ENCODE data around the gene MIDN. TPM values are rescaled to one million over a fixed set of nuclear protein-coding genes. Genes with fewer than 3 reads are reported as not detected.

Gene MIDN
- total and polyA plus RNA-seq, 12 donors: 8.6 to 189 (median 59.9) TPM

GRCh38 chr19:1253514-1254080 is 5.2 kb downstream of the MIDN start:
- H3K9me3 ChIP-seq (replicated peaks in 1 of 3): no peaks in the 10 kb centered on the region
- H3K4me3 ChIP-seq: peak overlapping the region in 2 of 4 donors; percentile 38 to 92
- no peak for TF ChIP-seq CTCF (IDR thresholded peaks at IDR 0.05)
- no peak for TF ChIP-seq POLR2A (IDR thresholded peaks at IDR 0.05)
- 6 to 20% (median 14%) methylated on average over 3 to 23 of the region's 23 CpGs for WGBS, 4 donors
- H3K27me3 ChIP-seq: no peaks in the 10 kb centered on the region
- intact Hi-C loops (cut with DNase I): no loop called here
- peaks cover 44% of the 10 kb centered on the region in 2 donors for H3K4me1 ChIP-seq (replicated peaks in 1 of 2)
- H3K27ac ChIP-seq: peak overlapping the region; percentile 97 to 100 (median 99)
- H3K36me3 ChIP-seq (replicated peaks in 1 of 2): peaks cover 0 to 60% of the 10 kb centered on the region in 2 donors
- peak in 1 of 7 donors; percentile 66 for DNase-seq

GRCh38 chr19:1254081-1254527 is 5.7 kb downstream of the MIDN start:
- TF ChIP-seq POLR2A (IDR thresholded peaks at IDR 0.05) (peak in 1 of 2 donors; percentile 85), CTCF (IDR thresholded peaks at IDR 0.05) (no peak)
- Histone ChIP-seq H3K27me3 (no peaks in the 10 kb centered on the region), H3K4me1 (replicated peaks in 1 of 2) (peaks cover 49 to 50% of the 10 kb centered on the region in 2 donors), H3K9me3 (replicated peaks in 1 of 3) (no peaks in the 10 kb centered on the region), H3K27ac (peak overlapping the region; percentile 97 to 100 (median 99)), H3K36me3 (replicated peaks in 1 of 2) (peaks cover 0 to 60% of the 10 kb centered on the region in 2 donors), H3K4me3 (peak overlapping the region in 2 of 4 donors; percentile 38 to 92)
- peak; percentile 74 to 94 (median 86) for DNase-seq
- intact Hi-C loops (cut with DNase I): no loop called here
- 44 to 80% (median 63%) methylated on average over 1 to 37 of the region's 37 CpGs for WGBS, 4 donors

- H3K4me1 ChIP-seq (replicated peaks in 1 of 2): peaks cover 55% of the 10 kb centered on the region in 2 donors
- no peak for TF ChIP-seq CTCF (IDR thresholded peaks at IDR 0.05)
- TF ChIP-seq POLR2A (IDR thresholded peaks at IDR 0.05): peak in 1 of 2 donors; percentile 8
- peaks cover 0 to 60% of the 10 kb centered on the region in 2 donors for H3K36me3 ChIP-seq (replicated peaks in 1 of 2)
- peak overlapping the region; percentile 97 to 100 (median 99) for H3K27ac ChIP-seq
- DNase-seq: peak in 3 of 7 donors; percentile 50 to 67 (median 56)
- no peaks in the 10 kb centered on the region for H3K9me3 ChIP-seq (replicated peaks in 1 of 3)
- intact Hi-C loops (cut with DNase I): no loop called here
- H3K27me3 ChIP-seq: no peaks in the 10 kb centered on the region
- peak overlapping the region in 1 of 4 donors; percentile 92 for H3K4me3 ChIP-seq
- 33 to 72% (median 61%) methylated on average over 4 to 20 of the region's 20 CpGs for WGBS, 4 donors
These were observed 6.3 kb downstream of the MIDN start for GRCh38 chr19:1254530-1255185.

All from adrenal gland (tissue), 12 donors.